HL-60 (cell line): Measurements from ENCODE around the gene SSH2.
"Not testable (repeated sequence)": the region's sequence is repeated elsewhere in the genome, so short reads cannot be mapped to it uniquely, and the experiment has no call there.

Source experiments
- GABPA ChIP-seq: IDR thresholded peaks from 2 replicates; pipeline ENCODE4 v1.6.1; 2012; ENCODE audit warnings: low read depth
- POLR2AphosphoS5 ChIP-seq: IDR thresholded peaks from 2 replicates; pipeline ENCODE4 v1.6.1; 2012; ENCODE audit warnings: low read depth
- TF ChIP-seq, protein P1 (sequence below): IDR thresholded peaks from one replicate; pipeline ENCODE4 v1.5.1; 2011; ENCODE audit warnings: low read length, control low read depth, inconsistent platforms; ENCODE audit not compliant: insufficient read depth
- TF ChIP-seq, protein P2 (sequence below): IDR thresholded peaks from 2 replicates; pipeline ENCODE4 v1.6.1; 2012; ENCODE audit warnings: low read depth; ENCODE audit not compliant: insufficient replicate concordance

DNA sequence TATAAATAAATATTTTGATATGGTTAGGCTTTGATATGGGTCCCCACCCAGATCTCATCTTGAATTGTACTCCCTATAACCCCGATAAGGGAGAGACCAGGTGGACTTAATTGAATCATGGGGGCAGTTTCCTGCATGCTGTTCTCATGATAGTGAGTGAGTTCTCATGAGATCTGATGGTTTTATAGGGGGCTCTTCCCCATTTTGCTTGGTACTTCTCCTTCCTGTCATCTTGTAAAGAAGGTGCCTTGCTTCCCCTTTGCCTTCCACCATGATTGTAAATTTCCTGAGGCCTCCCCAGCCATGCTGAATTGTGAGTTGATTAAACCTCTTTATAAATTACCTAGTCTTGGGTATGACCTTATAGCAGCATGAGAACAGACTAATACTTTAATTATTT lies 55.7 kb downstream of the SSH2 start:
- TF ChIP-seq, protein P1, sequence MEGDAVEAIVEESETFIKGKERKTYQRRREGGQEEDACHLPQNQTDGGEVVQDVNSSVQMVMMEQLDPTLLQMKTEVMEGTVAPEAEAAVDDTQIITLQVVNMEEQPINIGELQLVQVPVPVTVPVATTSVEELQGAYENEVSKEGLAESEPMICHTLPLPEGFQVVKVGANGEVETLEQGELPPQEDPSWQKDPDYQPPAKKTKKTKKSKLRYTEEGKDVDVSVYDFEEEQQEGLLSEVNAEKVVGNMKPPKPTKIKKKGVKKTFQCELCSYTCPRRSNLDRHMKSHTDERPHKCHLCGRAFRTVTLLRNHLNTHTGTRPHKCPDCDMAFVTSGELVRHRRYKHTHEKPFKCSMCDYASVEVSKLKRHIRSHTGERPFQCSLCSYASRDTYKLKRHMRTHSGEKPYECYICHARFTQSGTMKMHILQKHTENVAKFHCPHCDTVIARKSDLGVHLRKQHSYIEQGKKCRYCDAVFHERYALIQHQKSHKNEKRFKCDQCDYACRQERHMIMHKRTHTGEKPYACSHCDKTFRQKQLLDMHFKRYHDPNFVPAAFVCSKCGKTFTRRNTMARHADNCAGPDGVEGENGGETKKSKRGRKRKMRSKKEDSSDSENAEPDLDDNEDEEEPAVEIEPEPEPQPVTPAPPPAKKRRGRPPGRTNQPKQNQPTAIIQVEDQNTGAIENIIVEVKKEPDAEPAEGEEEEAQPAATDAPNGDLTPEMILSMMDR, result not testable (repeated sequence)
- TF ChIP-seq POLR2AphosphoS5, GABPA: not testable (repeated sequence)
- TF ChIP-seq, protein P2, sequence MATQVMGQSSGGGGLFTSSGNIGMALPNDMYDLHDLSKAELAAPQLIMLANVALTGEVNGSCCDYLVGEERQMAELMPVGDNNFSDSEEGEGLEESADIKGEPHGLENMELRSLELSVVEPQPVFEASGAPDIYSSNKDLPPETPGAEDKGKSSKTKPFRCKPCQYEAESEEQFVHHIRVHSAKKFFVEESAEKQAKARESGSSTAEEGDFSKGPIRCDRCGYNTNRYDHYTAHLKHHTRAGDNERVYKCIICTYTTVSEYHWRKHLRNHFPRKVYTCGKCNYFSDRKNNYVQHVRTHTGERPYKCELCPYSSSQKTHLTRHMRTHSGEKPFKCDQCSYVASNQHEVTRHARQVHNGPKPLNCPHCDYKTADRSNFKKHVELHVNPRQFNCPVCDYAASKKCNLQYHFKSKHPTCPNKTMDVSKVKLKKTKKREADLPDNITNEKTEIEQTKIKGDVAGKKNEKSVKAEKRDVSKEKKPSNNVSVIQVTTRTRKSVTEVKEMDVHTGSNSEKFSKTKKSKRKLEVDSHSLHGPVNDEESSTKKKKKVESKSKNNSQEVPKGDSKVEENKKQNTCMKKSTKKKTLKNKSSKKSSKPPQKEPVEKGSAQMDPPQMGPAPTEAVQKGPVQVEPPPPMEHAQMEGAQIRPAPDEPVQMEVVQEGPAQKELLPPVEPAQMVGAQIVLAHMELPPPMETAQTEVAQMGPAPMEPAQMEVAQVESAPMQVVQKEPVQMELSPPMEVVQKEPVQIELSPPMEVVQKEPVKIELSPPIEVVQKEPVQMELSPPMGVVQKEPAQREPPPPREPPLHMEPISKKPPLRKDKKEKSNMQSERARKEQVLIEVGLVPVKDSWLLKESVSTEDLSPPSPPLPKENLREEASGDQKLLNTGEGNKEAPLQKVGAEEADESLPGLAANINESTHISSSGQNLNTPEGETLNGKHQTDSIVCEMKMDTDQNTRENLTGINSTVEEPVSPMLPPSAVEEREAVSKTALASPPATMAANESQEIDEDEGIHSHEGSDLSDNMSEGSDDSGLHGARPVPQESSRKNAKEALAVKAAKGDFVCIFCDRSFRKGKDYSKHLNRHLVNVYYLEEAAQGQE, result not testable (repeated sequence)
